Renal cortical epithelial cell (primary cell): Measurements from ENCODE around the gene KANSL3. TPM values are rescaled to one million over a fixed set of nuclear protein-coding genes. Genes with fewer than 3 reads are reported as not detected.
A peak's percentile ranks its signal among the peaks of the same experiment; 100 is the strongest.
"Not testable (repeated sequence)": the region's sequence is repeated elsewhere in the genome, so short reads cannot be mapped to it uniquely, and the experiment has no call there.

ENCODE experiments used
- DNase-seq: peaks from one replicate; pipeline ENCODE4 v3.0.0-alpha.2; 2011; ENCODE audit warnings: low read depth
- total RNA-seq: library from RNA; depleted of rRNA; stranded (reverse); fragments of >200 nt; gene quantifications from 2 replicates; pipeline ENCODE4 v1.2.3, GENCODE V29; 2014

KANSL3 gene
- total RNA-seq, 1 donor from 2014 or later, result 55.2 TPM

DNA sequence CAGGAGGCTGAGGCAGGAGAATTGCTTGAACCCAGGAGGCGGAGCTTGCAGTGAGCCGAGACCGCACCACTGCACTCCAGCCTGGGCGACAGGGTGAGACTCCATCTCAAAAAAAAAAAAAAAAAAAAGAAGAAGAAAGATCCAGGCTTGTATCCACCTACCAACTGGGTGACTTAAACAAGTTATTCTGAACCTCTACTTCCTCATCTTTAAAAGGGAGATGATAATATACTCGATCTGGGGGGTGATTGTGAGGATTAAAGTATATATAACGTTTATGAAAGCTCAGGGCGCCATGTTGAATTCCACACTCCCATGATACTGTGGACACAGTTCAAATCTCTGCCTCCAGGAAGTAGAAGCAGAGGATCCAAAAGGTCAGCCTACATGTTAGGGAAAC is 16.7 kb upstream of the KANSL3 start:
- DNase-seq, result not testable (repeated sequence)

DNA sequence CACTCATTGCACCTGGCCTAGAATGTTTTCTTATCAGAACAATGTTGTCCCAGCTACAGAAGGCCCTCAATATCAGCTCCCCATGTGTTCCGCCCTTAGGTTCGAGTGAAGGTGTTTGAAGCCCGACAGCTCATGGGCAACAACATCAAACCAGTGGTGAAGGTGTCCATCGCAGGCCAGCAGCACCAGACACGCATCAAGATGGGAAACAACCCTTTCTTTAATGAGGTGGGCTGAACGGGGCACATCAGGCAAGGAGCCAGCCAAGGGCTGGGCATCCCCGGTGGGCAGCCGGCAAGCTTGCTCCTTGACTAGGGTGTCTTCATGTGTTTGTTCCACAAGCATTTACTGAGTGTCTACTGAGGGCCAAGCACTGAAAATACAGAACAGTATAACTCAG is 13.7 kb upstream of the KANSL3 start:
- DNase-seq, result no peak

DNA sequence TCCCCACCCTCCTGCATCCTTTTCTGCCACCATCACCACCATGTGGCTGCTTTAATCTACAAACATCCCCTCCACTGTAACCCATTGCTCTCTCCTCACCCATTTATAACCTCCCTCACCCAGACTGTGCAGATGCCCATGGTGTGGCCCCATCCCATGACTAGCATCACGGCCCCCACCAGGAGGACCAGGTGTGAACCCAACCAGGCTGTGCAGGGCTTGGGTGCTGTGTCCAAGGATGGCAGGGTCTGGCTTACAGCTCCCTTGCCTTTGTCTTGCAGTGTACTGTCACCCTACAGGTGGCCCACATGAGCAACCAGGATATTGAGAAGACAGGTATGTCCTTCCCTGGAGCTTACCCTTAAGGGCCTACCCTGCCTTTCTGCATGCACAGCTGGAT is 11.2 kb upstream of the KANSL3 start:
- DNase-seq, result no peak

DNA sequence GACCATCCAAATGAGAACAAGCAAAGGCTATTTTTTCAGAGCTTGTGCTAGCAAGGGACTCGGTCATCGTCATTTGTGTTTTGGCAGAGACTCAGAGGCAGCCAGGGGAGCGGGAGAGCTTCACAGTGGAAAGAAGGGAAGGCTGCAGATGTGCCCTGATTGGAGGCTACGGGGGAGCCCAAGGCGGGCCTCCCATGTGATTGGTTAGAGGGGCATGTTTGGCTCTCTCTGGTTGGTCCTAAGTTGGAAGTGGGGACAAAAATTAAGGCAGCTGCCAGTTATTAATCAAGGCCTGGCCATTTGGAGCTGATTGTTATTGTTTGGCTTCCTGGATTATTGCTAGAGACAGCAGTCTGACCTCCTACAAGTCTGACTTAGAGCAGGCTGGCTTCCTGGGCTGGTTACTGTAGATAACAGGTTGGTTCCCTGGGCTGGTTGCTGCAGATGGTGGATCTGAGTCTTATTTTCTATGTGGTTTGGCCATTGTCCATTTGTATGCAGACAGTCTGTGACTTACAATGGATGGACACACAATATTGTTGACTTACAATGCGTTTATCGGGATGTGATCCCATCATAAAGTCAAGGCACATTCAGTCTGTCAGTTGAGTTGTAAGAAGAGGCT is 10.3 kb upstream of the KANSL3 start:
- no peak for DNase-seq

DNA sequence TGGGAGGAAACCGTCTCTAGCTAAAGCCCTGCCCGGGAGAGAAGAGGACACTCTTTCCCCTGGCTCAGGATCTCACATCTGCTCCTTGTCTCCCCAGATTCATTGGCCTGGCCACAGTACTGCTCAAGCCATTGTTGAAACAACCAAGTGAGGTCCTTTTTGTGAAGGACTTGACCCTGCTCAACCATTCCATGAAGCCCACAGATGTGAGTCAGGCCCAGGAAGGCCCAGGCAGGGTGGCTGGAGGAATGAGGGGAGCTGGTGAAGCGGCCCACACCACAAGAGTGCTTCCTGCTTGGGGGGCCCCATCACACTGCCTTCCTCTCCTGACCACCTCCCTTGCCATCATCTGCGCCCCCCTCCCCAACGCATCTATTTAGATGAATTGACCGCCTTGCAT is 9.6 kb upstream of the KANSL3 start:
- no peak for DNase-seq

DNA sequence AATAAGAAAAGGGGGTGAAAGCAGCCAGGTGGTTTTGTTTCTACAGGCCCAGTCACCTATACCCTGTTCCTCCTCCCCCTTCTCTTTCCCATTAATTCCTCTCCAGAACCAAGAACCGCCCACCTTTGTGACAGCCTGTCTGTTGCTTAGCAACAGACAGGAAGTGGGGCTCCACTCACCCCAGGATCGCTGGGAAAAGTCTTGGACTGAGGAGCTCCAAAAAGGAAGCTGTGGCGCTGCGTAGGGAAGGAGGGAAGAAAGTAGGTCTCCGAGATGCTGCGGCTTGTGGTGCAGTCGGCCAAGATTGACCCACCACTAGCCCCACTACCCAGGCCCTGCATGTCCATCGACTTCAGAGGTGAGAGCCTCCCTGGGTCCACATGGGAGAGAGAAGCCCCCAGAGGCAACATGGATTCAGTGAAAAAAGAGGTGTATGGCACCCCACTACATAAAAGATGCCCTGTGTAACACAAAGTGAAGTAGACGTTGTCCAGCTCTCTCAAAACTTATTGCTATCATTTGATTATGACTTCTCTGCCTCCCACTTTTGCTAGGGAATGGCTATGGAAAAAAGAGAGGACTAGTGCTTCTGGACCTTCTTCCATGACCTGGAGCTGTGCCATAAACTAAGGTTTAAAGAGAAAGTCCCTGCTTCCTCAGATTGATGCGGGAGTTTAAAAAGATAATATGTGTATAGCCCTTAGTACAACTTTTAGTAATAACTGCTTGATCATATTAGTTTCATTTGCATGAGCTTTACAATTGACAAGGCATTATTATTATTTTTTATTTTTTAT is 4.7 kb upstream of the KANSL3 start, which contains the start of gene FER1L5:
TSS of gene FER1L5 (plus strand) at position 201 of the 797 bp plus-strand sequence. CDS start at position 274, 73 bp downstream.
- peak; percentile 76 for DNase-seq

DNA sequence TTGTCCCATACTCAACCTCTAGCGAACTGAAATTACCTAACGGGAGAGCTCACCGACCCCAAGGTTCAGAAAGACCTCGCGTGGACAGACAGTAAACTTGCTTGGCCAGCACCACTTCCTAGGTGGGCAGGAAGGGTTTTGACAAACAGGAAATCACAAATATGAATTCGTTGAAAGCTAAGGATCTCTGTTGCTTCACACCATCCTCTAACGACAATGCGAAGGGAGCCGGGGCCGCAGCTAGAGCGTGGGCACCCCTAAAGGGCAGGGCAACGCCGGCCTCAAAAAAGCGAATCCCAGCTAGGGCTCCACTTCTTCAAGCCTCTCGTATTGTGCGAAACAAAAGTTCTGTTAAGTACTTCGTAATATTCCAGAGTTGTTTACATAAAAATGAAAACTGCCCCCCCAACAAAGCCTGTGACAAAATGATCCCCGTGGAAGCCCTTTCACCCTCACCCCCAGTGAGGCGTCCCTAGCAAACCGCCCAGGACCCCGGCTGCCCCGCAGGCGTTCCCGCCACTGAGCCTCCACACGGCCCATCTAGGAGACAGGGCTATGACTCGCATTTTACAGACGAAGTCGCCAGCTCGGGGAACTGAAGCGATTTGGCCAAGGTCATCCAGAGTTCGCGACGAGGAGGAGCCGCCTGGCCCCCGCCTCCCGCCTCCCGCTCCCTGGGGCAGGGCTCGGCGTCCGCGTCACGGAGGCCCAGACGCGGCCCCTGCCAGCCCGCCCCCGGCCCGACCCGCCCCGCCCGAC is 548 bp downstream of the KANSL3 start:
- DNase-seq, result peak; percentile 72

DNA sequence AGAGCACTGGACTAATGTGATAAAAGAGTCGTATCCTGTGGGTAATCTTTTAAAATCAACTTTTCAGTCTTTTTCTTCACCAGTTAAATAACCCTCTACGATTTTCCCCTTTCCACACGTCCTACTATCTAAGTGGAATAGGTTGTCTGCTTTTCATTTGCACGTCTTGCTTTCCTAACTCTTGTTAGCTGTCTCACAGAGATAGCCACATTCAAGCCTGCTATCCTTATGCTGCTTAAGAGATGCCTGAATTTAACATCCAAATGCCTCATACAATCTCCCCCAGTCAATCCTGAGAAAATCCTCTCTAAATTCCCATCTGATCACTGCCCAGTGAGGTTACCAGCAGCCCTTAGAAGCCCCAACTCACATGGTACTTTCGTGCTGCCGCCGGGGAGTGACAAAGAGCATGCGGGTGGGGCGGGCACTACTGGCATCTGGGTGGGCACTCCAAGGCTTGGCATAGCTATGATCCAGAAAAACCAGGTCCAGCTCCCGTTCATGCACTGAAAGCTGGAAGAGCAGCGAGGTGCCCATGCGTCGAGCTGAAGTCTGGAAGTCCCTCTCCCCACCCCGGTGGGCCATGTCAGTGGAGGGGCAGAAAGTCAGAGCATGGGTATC is 1.5 kb downstream of the KANSL3 start:
- no peak for DNase-seq

DNA sequence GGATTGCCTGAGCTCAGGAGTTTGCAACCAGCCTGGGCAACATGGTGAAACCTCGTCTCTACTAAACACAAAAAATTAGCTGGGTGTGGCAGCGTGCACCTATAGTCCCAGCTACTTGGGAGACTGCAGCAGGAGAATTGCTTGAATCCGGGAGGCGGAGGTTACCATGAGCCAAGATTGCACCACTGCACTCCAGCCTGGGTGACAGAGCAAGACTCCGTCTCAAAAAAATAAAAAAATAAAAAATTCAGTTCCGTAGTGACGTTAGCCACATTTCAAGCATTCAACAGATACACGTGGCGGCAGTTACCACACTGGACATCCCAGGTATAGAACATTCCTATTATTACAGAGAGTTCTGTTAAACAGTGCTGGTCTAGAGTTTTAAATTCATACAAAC is 4.5 kb downstream of the KANSL3 start:
- no peak for DNase-seq

DNA sequence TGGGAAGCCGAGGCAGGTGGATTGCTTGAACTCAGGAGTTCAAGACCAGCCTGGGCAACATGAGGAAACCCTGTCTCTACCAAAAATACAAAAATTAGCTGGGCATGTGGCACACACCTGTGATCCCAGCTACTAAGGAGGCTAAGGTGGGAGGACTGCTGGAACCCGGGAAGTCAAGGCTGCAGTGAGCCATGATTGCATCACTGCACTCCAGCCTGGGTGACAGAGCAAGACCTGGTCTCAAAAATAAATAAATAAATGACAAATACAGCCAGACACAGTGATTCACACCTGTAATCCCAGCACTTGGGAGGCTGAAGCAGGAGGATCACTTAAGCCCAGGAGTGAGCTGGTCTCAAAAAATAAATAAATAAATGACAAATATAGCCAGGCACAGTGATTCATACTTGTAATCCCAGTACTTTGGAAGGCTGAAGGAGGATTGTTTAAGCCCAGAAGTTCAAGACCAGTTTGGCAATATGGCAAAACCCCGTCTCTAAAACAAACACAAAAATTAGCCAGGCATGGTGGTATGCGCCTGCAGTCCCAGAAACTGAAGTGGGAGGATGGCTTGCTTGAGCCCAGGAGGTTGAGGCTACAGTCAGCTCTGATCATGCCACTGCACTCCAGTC is 6.2 kb downstream of the KANSL3 start:
- peak; percentile 22 for DNase-seq

DNA sequence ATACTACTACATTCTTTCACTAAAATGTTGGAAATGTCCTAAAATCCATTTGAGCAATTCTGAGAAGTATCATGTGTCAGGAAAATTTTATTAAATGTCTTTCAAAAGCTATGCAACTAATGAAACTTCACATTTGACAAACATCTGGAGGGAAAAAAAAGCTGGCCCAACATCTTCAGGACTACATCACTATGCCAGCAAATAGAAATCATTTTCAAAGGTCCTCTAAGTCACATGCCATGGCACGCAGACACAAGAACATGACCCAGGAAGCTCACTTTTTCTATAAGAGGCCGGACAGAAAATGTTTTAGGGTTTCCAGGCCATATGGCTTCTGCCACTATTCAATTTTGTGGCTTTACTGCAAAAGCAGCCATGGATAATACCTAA is 11.6 kb downstream of the KANSL3 start:
- no peak for DNase-seq

DNA sequence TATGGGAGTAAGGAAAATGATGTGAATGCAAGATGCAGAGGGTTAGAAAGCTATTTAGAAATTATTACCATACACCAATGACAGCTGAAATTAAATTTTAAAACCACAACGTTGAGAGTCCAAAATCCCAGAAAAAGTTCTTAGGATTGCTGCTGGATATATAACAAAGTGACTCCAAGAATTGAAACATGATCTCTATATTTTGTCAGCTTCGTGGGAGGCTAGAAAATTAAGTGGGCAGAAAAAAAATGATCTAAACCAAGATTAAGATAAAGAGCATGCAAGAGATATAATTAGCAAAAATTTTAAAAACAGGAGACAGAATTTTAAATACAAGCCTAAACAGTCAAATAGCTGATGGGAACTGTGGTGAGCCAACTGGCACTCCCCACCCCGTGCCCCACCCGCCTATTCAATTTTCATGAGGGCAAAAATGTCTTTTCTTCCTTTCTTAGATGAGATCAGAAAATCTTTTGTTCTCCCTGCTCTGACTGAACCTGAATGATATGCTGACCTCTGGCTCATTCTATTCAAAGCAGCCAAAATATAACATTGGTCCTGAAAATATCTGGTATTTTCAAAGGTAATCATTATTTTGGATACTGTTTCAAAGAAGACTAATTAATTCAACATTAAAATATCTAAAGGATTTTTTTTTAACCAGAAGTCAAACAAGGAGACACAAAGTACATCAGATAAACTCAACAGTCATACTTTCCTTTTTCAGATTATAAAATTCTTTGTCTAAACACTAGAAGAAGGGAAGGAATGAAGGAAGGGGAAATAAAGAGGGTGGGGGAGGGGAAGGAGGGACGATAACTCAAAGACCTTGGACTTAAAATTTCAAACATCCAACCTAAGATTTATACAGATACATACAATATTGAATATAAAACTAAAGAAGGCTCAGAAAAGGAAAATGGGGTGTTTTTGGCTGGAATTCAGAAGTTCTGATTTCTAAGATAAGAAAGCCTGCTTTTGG is 12.2 kb downstream of the KANSL3 start:
- no peak for DNase-seq

DNA sequence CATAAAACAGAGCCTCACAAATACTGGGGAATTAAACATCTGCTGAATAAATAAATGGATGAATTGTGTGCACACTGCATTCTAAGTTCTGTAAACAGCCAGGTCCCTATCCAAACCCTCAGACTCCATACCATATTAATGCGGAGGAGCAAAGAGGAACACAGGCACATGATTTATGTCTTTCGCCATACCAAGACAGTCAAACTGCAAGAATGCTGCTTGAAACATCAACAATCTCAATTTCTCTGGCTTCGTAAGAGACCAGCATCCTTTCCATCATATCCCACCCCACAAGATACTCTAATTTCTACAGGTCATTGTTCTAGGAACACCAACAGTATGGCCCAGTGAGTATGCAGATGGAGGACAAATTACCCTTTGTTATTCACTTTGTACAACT is 15.0 kb downstream of the KANSL3 start:
- DNase-seq, result no peak

DNA sequence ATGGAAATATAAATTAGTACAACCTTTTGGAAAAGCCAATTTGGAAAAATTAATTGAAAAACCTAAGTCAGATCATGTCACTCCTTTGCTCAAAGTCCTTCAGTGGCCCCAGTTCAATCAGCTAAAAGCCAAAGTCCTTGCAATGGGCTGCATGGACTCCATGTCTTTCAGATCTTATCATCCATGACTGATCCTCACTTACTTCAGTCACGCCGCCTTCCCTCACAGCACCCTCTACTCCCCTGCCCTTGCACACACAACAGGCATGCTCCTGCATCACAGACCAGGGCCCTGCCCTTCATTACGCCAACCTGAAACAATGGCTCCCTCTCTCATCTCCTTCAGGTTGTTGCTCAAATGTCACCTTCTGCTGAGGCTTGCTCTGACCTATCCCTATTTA is 15.6 kb downstream of the KANSL3 start:
- no peak for DNase-seq

DNA sequence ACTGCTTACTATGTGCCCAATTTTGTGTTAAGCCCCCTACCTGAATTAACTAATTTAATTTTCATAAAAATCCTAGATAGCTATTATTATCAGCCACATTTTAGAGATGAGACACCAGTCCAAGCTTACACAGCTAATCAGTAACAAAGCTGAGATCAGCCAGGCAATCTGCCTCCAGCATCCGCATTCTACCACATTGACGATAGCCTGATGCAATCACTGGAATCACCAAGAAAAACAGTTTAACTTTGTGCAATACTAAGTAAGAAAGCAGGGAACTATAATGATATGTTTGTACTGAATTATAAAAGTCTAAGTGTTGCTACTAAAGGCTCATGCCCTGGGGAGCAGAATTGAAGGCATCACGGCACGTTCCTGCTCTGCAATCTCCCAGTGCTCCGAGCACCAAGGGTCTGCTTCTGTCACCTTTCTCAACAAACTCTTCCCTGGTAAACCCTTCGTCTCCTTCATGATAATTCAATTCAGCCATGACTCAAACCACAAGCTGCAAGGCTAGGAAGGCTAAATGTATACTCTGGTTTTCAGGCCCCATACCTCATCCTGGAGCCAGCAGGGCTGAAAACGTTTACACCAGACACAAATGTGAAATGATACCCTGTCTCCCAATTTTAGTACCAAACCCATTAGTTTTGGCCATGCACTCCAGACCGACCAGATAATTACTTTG is 19.4 kb downstream of the KANSL3 start:
- peak; percentile 49 for DNase-seq

DNA sequence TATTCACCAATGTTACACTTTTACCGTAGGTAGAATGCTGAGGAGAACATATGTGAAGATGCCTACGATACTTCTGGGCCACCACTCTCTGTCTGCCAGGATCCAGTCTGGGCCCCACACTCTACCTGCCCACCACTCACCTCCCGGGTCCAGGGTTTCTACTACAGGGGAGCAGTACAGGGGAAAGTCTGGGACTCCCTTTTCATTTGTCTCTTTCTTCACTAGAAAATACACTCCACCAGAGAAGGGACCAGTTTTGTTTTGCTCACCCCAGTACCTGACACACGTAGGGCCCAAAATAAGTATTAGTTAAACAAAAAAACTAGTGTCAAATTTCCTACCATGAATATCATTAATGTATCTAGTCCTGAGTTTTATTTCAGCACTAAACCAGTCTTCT is 21.1 kb downstream of the KANSL3 start:
- no peak for DNase-seq

DNA sequence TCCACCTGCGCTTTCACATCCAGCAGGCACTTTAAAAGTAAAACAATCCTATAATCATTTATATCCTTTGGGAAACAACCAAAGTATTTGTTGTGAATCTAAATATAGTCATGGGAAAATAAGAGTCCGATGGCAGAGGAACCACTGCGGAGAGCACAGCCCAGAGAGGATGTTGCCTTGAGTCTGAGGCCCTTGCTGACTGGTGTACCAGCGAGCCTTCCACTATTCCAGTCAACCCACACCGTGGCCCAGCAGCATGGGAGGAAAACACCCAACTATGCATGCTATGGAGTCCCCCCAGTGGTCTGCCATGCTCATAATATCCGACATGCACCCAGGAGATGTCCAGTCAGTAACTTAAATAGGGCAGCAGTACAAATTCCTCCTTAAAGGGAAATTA is 21.6 kb downstream of the KANSL3 start:
- no peak for DNase-seq

DNA sequence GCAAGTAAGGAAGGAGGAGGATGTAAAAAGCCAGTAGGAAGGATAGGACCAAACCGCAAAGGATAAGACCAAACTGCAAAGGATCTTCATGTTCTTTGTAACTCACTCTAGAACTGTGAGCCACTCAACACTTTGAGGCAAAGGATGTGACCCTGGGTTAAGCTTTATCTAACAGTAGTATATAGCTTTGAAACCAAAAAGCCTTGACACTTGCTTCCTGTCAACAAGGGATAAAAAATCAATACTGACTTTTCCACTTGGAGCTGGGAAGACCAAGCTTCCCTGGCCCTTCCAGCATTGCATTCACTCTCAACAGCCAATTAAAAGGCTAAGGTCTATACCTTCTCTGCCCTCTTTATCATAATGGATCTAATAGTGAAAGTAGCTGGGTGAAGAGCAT is 22.0 kb downstream of the KANSL3 start:
- DNase-seq, result no peak

DNA sequence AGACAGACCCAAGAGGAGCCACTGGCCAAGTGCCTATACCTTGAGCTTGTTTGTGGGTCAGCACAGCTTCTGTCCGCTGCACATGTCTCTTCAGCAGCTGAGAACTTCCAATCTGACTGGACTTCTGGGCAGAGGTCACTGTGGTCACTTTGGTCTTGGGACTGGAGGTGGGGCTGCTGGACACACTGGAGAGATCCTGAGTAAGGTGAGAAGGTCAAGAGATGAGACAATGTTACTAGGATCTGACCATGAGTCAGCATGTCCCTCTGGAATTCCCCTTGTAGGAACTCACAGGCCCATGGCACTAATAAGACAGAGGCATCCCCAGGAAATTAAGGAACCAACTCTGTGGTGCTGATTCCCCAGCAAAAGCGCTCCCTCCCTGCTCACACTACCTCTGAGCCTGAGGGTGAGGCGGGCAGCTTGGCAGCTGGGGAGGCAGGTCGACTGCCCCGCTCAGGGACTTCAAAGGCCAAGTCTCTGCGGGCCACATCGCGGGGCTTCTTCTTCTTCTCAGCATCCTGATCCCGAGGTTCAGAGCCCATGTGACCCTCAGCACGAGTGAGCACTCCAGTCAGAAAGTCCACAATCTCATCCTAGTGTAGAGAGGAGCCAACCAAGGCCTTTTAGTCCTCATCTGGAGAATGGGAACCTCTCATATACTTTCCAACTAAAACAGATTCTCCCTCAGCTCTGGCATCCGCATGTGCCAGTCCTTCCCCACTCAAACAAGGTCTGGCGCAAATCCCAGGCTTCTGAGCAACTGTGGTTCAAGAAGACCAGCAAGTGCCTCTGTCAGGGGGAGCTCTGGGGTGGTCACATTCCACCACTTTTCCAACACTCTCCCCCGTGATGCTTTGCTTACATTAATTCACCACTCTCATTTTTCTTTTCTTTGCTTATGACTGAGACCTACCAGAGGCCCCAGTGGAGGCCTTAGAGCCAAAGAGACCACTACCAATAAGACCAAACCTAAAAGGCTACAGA is 29.4 kb downstream of the KANSL3 start:
- peak; percentile 85 for DNase-seq
